AG04449 (cell line): Measurements from ENCODE around the gene ALAD.
"Not testable (repeated sequence)": the region's sequence is repeated elsewhere in the genome, so short reads cannot be mapped to it uniquely, and the experiment has no call there.

Experiments
- CTCF ChIA-PET: fragments of 350-600 bp; formaldehyde crosslinking; extraction: SDS; loops from one replicate; lab custom pipeline; 2021; ENCODE audit warnings: antibody characterized with exemption; lab: Yijun Ruan, JAX
- POLR2A ChIA-PET: fragments of 400-600, 350-600 bp; formaldehyde crosslinking; extraction: SDS; loops from one replicate; lab custom pipeline; 2020; ENCODE audit warnings: antibody characterized with exemption, inconsistent platforms; lab: Yijun Ruan, JAX
- DNase-seq: peaks from one replicate; pipeline ENCODE4 v3.0.0-alpha.2; 2010; ENCODE audit warnings: low read depth, low spot score
- H3K4me3 ChIP-seq: 2 replicates; pipeline ENCODE4 v1.5.1; 2011; ENCODE audit warnings: low read depth, mild to moderate bottlenecking, control low read depth, low read length
- CTCF ChIP-seq: IDR thresholded peaks from one replicate; pipeline ENCODE4 v1.5.1; 2011; ENCODE audit warnings: mild to moderate bottlenecking, moderate library complexity, low read length, control low read depth, inconsistent platforms; ENCODE audit not compliant: insufficient read depth; ENCODE audit errors: missing control alignments

Gene ALAD

GRCh38 chr9:113370806-113371325 lies 30.2 kb downstream of the ALAD start:
- CTCF ChIA-PET: interaction anchor here (1.0 to 1.7 kb wide), 3 partner anchors 14 to 36 kb away, joined by 3 to 5 read pairs (median 4); partner anchors contain the start of gene ALAD
- POLR2A ChIA-PET: no interaction called here

DNA sequence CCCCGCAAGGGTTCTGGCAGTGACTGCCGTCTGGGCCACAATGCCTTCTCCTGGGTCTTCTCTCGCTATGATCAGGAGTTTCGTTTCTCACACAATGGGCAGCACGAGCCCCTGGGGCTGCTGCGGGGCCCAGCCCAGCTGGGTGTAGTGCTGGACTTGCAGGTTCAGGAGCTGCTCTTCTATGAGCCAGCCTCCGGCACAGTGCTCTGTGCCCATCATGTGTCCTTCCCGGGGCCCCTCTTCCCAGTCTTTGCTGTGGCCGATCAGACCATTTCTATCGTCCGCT lies 31.3 kb downstream of the ALAD start:
- no peak for DNase-seq
- H3K4me3 ChIP-seq: no peak overlapping the region
- ChIA-PET POLR2A (no interaction called here), CTCF (interaction anchor here (1.7 kb wide), 1 partner anchor 31 kb away, joined by 5 read pairs; the partner anchor contains the start of gene ALAD)
- TF ChIP-seq CTCF: no peak

More at GRCh38 chr9:113370806-113371325, 30.2 kb downstream of the ALAD start:
- TF ChIP-seq CTCF: no peak
- no peak for DNase-seq
- no peak overlapping the region for H3K4me3 ChIP-seq

DNA sequence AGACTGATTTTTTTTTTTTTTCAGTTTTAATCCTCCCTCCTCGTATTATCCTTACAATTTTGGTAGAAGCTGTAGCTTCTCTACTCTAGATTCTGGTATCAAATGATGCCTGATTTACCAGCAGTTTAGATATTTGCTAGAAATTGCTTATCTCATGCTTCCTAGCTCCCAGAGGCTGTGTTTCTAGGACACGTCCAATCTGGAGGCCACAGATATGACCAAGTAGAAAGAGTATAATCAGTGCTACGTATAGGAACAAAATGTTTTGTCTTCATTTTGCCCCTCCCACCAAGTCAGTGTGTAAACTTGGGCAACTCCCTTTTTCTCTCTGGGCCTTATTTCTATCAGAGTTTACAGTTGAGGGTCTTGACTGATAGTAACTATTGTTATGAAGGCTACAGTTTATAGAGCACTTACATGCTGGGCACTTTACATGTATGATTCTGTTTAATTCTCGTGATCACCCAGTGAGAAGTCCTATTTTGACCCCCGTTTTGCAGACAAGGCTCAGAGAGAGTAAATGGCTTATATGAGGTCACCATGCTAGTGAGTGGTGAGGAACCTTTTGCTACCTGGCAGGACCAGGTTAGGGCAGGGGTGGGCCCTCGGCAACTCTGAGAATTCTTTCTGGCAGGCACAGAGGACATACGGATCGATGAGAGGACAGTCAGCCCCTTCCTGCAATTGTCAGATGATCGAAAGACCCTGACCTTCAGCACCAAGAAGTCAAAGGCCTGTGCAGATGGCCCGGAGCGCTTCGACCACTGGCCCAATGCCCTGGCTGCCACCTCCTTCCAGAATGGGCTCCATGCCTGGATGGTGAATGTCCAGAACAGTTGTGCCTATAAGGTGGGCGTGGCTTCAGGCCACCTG lies 31.9 kb downstream of the ALAD start:
- no peak overlapping the region for H3K4me3 ChIP-seq
- CTCF ChIA-PET: interaction anchor here (3.0 kb wide), 1 partner anchor 32 kb away, joined by 10 read pairs; the partner anchor contains the start of gene ALAD
- POLR2A ChIA-PET: no interaction called here
- TF ChIP-seq CTCF: no peak
- DNase-seq: no peak

GRCh38 chr9:113368348-113368981 lies 32.6 kb downstream of the ALAD start:
- no peak for DNase-seq
- TF ChIP-seq CTCF: no peak
- ChIA-PET CTCF (interaction anchor here (3.0 kb wide), 1 partner anchor 33 kb away, joined by 10 read pairs; the partner anchor contains the start of gene ALAD), POLR2A (no interaction called here)
- H3K4me3 ChIP-seq: no peak overlapping the region

DNA sequence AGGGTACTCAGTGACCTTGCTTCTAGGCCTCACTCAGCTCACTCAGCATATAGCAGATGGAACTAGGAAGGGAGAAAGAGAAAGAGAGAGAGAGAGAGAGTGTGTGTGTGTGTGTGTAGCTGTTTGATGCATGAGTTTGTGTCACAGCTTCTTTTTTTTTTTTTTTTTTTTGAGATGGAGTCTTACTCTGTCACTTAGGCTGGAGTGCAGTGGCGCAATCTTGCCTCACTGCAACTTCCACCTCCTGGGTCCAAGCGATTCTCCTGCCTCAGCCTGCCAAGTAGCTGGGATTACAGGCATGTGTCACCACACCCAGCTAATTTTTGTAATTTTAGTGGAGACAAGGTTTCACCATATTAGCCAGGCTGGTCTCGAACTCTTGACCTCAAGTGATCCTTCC lies 35.4 kb downstream of the ALAD start:
- not testable (repeated sequence) for DNase-seq, H3K4me3 ChIP-seq
- ChIA-PET POLR2A (interaction anchor here (0.8 kb wide), 1 partner anchor 44 kb away, joined by 4 read pairs; the partner anchor contains the start of genes C9orf43 and POLE3), CTCF (interaction anchor here (0.9 kb wide), 2 partner anchors 10 to 40 kb away, joined by 3 to 4 read pairs; no protein-coding TSS in a partner anchor)

- ChIA-PET POLR2A (interaction anchor here (0.7 to 0.8 kb wide), 2 partner anchors 45 to 1766 kb away, joined by 4 read pairs; partner anchors contain the start of genes C9orf43, POLE3 and PTGR1), CTCF (interaction anchor here (0.9 to 1.8 kb wide), 2 partner anchors 9 to 37 kb away, joined by 3 to 4 read pairs; no protein-coding TSS in a partner anchor)
- no peak for TF ChIP-seq CTCF
- no peak for DNase-seq
- H3K4me3 ChIP-seq: no peak overlapping the region
These were observed 36.1 kb downstream of the ALAD start for GRCh38 chr9:113364951-113365350.
